ENCODE data around the gene TPX2. TPM values are rescaled to one million over a fixed set of nuclear protein-coding genes. Genes with fewer than 3 reads are reported as not detected.
A peak's percentile ranks its signal among the peaks of the same experiment; 100 is the strongest.

Gene TPX2
- total RNA-seq, 1 donor from 2014 or later, result 0.97 TPM

GRCh38 chr20:31836853-31837608, 97.9 kb downstream of the TPX2 start:
- DNase-seq (no peak), ATAC-seq (ENCODE audit: poor library complexity) (no peak)
- intact Hi-C loops (cut with DNase I), result no loop called here

- DNase-seq, result no peak
- intact Hi-C loops (cut with DNase I), result no loop called here
- no peak for ATAC-seq (ENCODE audit: poor library complexity)
Observed at GRCh38 chr20:31837896-31838397, 98.9 kb downstream of the TPX2 start.

DNA sequence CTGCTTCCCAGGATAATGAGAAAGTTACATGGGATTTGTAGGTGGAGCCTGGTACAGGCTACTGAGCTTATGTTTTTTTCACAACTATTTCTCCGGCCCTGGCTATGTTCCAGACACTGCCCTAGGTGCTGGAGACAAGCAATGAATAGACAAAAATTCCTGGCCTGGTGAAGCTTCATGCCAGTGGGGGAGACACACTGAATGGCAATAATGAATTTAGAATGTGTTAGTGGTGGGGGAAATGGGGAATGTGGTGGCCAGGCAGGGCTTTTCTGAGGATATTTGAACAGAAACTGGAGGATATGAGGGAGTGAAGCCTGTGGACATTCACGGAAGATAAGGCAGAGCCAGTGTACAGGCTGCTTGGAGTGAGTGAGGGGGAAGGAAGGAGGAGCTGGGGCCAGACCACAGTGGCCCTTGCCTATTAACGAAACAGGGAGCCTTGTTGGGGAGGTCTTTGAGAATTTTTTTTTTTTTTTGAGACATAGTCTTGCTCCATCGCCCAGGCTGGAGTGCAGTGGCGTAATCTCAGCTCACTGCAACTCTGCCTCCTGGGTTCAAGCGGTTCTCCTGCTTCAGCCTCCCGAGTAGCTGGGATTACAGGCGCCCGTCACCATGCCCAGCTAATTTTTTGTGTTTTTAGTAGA, 99.7 kb downstream of the TPX2 start:
- intact Hi-C loops (cut with DNase I), result no loop called here
- ATAC-seq (ENCODE audit: poor library complexity), result no peak
- no peak for DNase-seq

DNA sequence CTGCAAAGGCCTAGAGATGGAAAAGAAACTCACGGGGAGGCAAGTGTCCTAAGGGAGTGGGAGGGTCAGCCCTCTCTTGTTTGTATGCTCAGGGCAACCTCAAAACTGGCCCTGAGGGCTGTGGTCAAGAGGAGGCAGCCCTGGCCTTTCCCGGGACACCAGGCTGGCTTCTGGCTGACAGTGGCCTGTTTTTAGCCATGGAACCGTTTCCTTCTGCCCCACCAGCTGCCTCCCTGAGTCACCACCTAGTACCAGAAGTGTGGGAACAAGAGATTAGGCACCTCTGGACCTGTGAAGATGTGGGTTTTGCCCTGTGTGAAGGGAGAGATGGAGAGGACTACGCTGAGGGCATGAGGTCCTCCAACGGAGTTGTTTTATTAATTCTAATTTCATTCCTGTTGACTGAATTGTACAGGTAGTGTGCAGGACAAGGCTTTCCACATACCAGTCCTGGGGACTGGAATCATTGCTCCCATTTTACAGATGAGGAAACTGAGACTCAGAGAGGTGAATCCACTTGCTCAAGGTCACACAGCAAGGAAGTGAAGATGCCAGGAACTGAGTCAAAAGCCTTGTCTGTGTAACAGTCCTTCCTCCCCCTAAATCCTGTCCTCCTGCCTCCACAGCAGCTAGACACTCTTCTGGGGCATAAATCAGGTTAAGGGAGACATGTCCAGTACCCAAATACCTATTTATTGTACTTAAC, 100.8 kb downstream of the TPX2 start:
- no peak for ATAC-seq (ENCODE audit: poor library complexity)
- intact Hi-C loops (cut with DNase I), result no loop called here
- DNase-seq, result no peak

GRCh38 chr20:31840906-31841816, 102.1 kb downstream of the TPX2 start:
- DNase-seq, result no peak
- ATAC-seq (ENCODE audit: poor library complexity), result no peak
- intact Hi-C loops (cut with DNase I), result no loop called here

- no peak for DNase-seq
- intact Hi-C loops (cut with DNase I), result no loop called here
- no peak for ATAC-seq (ENCODE audit: poor library complexity)
Observed at GRCh38 chr20:31841928-31842327, 102.8 kb downstream of the TPX2 start.

GRCh38 chr20:31842471-31843157, 103.5 kb downstream of the TPX2 start:
- intact Hi-C loops (cut with DNase I), result no loop called here
- ATAC-seq (ENCODE audit: poor library complexity) (peak; percentile 75), DNase-seq (peak; percentile 72)

DNA sequence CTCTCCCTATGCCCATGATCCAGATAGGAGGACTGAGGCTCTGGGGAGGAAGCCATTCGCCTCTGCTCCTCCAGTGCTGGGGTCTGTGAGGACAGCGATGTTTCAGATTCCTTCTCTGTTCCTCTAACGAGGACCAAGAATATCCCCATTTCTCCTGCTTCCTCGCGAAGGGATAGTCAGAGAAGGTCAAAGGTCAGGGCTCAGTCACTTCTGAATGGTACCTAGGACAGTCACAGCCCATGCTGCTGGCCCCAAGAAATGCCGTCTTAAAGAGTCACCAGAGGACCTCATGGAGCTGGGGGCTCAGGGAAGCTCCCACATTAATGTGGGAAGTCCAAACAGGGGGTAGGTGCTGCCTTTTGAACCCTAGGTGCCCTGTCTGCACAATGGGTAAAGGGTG, 104.2 kb downstream of the TPX2 start:
- DNase-seq, result no peak
- ATAC-seq (ENCODE audit: poor library complexity), result no peak
- intact Hi-C loops (cut with DNase I), result no loop called here

GRCh38 chr20:31843881-31844280, 104.8 kb downstream of the TPX2 start:
- ATAC-seq (ENCODE audit: poor library complexity) (no peak), DNase-seq (no peak)
- intact Hi-C loops (cut with DNase I), result no loop called here

GRCh38 chr20:31844737-31845299, 105.7 kb downstream of the TPX2 start:
- no peak for DNase-seq
- no peak for ATAC-seq (ENCODE audit: poor library complexity)

GRCh38 chr20:31845300-31845863, 106.3 kb downstream of the TPX2 start, which contains the start of gene FOXS1:
TSS of gene FOXS1 (minus strand) at chr20:31845604. CDS start at chr20:31845542, 62 bp downstream.
- ATAC-seq (ENCODE audit: poor library complexity), result peak; percentile 57
- intact Hi-C loops (cut with DNase I), result no loop called here
- no peak for DNase-seq

More at GRCh38 chr20:31844737-31845299, 105.7 kb downstream of the TPX2 start:
- intact Hi-C loops (cut with DNase I), result no loop called here

DNA sequence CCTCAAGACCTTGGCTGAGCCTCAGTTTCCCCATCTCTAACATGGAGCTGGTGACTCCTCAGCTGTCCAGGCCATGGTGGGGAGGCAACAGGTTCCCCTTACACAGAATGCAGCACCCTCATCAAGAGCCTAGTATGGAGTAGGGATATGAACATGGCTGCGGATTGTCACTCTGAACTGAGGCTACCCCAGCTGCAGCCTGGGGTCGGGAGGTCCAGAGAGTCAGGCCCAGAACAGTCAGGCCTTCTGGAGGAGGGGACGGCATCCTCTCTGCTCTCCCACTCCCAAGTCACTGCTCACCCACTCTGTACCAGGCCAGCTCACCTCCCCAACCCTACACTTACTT, 107.7 kb downstream of the TPX2 start:
- ATAC-seq (ENCODE audit: poor library complexity) (no peak), DNase-seq (no peak)
- intact Hi-C loops (cut with DNase I), result no loop called here

- no peak for ATAC-seq (ENCODE audit: poor library complexity)
- intact Hi-C loops (cut with DNase I), result no loop called here
- DNase-seq, result no peak
Observed at GRCh38 chr20:31848088-31848999, 109.3 kb downstream of the TPX2 start.

GRCh38 chr20:31849306-31849930, 110.3 kb downstream of the TPX2 start:
- ATAC-seq (ENCODE audit: poor library complexity) (no peak), DNase-seq (no peak)
- intact Hi-C loops (cut with DNase I), result no loop called here

Data from Right ventricle myocardium superior (tissue), 1 donor.